ENCODE results near the gene GPC5. TPM values are rescaled to one million over a fixed set of nuclear protein-coding genes. Genes with fewer than 3 reads are reported as not detected.

Gene GPC5
- total and polyA plus RNA-seq, 11 donors = 0.14 to 2.9 (median 0.84) TPM; not detected in 1

DNA sequence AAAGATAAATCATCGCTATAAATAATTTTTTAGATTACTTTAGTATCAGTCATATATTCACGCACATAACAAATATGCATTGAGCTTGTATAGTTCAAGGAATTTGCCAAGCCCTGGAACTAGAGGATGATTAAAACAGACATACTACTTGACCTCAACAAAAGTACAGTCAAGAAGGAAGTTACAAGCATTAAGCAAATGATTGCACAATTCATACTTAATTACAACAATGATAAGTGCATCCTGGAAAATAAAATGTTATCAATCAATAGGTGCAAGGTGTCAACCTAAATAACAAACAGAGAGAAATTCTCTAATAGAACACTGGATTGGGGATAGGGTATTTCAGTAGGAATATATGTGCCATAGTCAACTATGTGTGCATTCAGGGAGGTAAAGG lies 491.2 kb downstream of the GPC5 start:
- TF ChIP-seq, protein P1, sequence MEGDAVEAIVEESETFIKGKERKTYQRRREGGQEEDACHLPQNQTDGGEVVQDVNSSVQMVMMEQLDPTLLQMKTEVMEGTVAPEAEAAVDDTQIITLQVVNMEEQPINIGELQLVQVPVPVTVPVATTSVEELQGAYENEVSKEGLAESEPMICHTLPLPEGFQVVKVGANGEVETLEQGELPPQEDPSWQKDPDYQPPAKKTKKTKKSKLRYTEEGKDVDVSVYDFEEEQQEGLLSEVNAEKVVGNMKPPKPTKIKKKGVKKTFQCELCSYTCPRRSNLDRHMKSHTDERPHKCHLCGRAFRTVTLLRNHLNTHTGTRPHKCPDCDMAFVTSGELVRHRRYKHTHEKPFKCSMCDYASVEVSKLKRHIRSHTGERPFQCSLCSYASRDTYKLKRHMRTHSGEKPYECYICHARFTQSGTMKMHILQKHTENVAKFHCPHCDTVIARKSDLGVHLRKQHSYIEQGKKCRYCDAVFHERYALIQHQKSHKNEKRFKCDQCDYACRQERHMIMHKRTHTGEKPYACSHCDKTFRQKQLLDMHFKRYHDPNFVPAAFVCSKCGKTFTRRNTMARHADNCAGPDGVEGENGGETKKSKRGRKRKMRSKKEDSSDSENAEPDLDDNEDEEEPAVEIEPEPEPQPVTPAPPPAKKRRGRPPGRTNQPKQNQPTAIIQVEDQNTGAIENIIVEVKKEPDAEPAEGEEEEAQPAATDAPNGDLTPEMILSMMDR (IDR thresholded peaks at IDR 0.05) = no peak
- Histone ChIP-seq H3K9me3 (peaks cover 0 to 17% (median 0%) of the 10 kb centered on the region in 12 donors), H3K4me3 (no peak overlapping the region), H3K27me3 (no peaks in the 10 kb centered on the region), H3K36me3 (no peaks in the 10 kb centered on the region), H3K27ac (no peak overlapping the region), H3K4me1 (no peaks in the 10 kb centered on the region)
- intact Hi-C loops (cut with DNase I) = no loop called here
- no peak for ATAC-seq
- WGBS, 4 donors = 87 to 90% (median 89%) methylated on average over 2 of the region's 2 CpGs
- no peak for DNase-seq

DNA sequence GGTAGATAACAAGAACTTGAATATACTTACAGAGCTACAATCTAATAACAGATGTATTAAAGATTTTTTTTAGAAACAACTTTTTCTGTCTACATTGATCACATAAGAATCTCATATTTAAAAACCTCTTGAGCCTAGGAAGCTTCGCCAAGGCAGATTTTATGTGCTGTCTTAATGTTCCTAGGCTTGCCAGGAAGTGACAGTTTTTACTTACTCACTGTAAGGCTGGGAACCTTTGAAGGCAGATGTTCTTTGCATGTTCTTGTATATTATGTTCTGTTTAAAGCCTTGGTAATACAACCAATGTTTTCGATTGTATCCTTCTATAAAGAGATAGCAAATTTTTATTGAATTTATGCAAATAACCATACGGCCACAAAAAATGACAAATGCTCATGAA lies 492.7 kb downstream of the GPC5 start:
- Histone ChIP-seq H3K4me3 (no peak overlapping the region), H3K36me3 (no peaks in the 10 kb centered on the region), H3K9me3 (peaks cover 0 to 17% (median 0%) of the 10 kb centered on the region in 12 donors), H3K27ac (no peak overlapping the region), H3K27me3 (no peaks in the 10 kb centered on the region), H3K4me1 (no peaks in the 10 kb centered on the region)
- TF ChIP-seq, protein P1 (IDR thresholded peaks at IDR 0.05) = no peak
- TF ChIP-seq POLR2A (IDR thresholded peaks at IDR 0.05) = no peak
- DNase-seq = no peak
- no peak for ATAC-seq
- 76 to 85% (median 80%) methylated on average over 3 of the region's 3 CpGs for WGBS, 4 donors
- intact Hi-C loops (cut with DNase I) = no loop called here

DNA sequence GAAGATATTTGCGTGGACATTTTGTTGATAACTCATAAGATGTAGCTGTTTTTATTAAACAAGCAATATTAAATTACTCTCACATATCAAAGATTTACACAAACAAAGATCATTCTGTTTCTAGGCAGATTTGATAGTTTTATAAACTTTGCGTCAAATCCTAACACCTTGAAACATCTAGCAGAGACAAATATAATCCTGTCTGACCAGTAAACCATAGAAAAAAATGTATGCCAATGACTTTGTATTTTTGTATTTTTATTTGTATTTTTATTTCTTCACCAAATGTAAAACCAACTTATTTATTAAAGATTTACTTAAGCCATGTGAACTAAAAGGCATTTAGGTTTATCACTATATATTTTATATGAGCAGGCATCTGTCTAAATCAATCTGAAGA lies 494.6 kb downstream of the GPC5 start:
- H3K36me3 ChIP-seq = no peaks in the 10 kb centered on the region
- H3K9me3 ChIP-seq = peaks cover 0 to 17% (median 0%) of the 10 kb centered on the region in 12 donors
- ATAC-seq = no peak
- intact Hi-C loops (cut with DNase I) = no loop called here
- no peak for TF ChIP-seq POLR2A (IDR thresholded peaks at IDR 0.05)
- TF ChIP-seq, protein P1 (IDR thresholded peaks at IDR 0.05) = no peak
- 94 to 99% (median 96%) methylated on average over 2 of the region's 2 CpGs for WGBS, 4 donors
- no peak overlapping the region for H3K27ac ChIP-seq
- H3K27me3 ChIP-seq = no peaks in the 10 kb centered on the region
- H3K4me3 ChIP-seq = no peak overlapping the region
- DNase-seq = no peak
- H3K4me1 ChIP-seq = no peaks in the 10 kb centered on the region

DNA sequence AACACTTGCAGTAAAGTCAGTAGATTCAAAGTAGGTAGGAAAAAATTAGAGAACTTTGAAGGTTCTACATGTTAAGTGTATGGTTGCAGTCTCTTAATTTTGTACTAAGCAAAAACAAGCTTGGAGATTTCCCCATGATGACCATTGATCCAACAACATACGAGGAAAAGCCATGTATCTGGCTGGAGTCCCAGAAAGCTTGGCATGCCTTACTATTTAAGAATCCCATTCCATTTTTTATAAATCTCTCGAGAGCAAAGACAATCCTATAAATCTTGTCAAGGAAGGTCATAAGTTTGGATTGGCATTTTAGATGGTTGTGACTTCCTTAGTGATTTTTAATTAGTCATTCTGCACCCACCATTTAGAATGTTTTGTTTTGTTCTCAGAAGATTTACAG lies 495.9 kb downstream of the GPC5 start:
- Histone ChIP-seq H3K4me1 (no peaks in the 10 kb centered on the region), H3K9me3 (peaks cover 0 to 17% (median 0%) of the 10 kb centered on the region in 12 donors), H3K27ac (no peak overlapping the region), H3K27me3 (no peaks in the 10 kb centered on the region), H3K36me3 (no peaks in the 10 kb centered on the region), H3K4me3 (no peak overlapping the region)
- intact Hi-C loops (cut with DNase I) = no loop called here
- DNase-seq (no peak), ATAC-seq (no peak)
- 8 to 15% (median 8%) methylated on average over 2 of the region's 2 CpGs for WGBS, 4 donors
- TF ChIP-seq, protein P1 (IDR thresholded peaks at IDR 0.05) = no peak
- TF ChIP-seq POLR2A (IDR thresholded peaks at IDR 0.05) = no peak
